GM21723 (cell line): ENCODE measurements around the gene HOXD12.

Source experiments
- ATAC-seq: cut with Tn5 transposase; IDR thresholded peaks from one replicate; pipeline ENCODE4 v1.9.1; 2021; ENCODE audit warnings: mild to moderate bottlenecking, moderate library complexity; ENCODE audit not compliant: unreplicated experiment

HOXD12 gene

DNA sequence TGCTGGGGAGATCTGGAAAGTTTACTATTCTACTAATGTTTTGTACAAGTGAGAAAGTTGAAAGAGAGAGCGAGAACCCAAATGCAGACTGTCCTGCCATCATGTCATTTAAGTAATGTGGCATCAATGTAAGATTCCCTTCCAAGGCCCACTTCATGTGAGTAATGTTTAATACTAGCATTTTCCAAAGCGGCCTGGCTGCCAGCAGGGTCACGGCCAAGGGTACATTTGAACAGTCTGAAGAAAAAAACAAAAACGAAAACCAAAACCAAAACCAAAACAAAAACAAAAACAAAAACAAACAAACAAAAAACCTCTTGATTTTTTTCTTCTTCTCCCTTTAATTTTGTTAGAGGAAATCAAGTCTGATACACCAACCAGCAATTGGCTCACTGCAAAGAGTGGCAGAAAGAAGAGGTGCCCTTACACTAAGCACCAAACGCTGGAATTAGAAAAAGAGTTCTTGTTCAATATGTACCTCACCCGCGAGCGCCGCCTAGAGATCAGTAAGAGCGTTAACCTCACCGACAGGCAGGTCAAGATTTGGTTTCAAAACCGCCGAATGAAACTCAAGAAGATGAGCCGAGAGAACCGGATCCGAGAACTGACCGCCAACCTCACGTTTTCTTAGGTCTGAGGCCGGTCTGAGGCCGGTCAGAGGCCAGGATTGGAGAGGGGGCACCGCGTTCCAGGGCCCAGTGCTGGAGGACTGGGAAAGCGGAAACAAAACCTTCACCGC, 19.2 kb downstream of the HOXD12 start:
- no peak for ATAC-seq

- ATAC-seq: no peak
Observed at GRCh38 chr2:176120364-176121189, 21.0 kb downstream of the HOXD12 start.

DNA sequence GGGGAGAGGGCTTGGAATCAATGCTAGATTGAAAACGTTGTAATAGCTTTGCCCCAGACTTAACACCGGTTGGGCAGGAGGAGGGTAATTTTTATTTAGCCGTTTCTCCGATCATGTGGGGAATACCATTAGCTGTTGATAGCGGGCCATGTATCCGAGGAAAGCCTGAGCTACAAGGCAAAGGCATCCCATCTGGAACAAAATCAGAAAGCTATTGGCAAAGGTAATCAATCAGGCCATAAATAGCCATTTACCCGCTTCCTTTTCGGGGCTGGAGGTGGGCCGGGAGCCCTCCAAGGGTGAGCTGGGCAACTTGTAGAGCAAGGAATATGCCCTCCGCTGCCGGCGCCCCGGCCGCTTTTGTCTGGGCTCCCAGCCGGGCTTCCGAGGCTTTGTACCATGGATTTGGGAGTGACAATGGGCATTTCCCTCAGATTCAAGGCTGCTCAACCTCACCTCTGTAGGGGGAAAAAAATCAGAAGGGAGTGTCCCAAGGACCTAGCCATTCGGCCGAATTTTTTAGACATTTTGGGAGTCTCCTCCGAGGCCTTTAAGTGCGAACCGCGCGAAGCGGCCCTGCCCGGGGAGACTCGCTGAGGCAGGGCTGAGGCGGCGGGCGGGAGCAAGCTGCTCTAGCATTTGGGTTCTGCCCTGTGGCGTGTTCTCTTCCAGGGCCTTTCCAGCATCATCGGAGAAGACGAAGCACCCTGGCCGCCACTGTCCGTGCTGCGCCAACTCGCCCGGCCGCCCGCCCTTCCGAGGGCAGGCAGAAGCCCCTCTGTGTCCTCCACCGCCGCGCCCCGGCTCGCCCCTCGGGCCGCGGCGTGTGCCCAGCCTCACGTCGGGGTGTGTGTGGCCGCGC, 21.8 kb downstream of the HOXD12 start:
- no peak for ATAC-seq

GRCh38 chr2:176122052-176122682, 22.6 kb downstream of the HOXD12 start:
- no peak for ATAC-seq

GRCh38 chr2:176122683-176123410, 23.3 kb downstream of the HOXD12 start, which contains the start of gene HOXD9:
TSS of gene HOXD9 (plus strand) at chr2:176122719. CDS start at chr2:176122769, 50 bp downstream.
- ATAC-seq: no peak

GRCh38 chr2:176123411-176124109, 24.0 kb downstream of the HOXD12 start:
- no peak for ATAC-seq

DNA sequence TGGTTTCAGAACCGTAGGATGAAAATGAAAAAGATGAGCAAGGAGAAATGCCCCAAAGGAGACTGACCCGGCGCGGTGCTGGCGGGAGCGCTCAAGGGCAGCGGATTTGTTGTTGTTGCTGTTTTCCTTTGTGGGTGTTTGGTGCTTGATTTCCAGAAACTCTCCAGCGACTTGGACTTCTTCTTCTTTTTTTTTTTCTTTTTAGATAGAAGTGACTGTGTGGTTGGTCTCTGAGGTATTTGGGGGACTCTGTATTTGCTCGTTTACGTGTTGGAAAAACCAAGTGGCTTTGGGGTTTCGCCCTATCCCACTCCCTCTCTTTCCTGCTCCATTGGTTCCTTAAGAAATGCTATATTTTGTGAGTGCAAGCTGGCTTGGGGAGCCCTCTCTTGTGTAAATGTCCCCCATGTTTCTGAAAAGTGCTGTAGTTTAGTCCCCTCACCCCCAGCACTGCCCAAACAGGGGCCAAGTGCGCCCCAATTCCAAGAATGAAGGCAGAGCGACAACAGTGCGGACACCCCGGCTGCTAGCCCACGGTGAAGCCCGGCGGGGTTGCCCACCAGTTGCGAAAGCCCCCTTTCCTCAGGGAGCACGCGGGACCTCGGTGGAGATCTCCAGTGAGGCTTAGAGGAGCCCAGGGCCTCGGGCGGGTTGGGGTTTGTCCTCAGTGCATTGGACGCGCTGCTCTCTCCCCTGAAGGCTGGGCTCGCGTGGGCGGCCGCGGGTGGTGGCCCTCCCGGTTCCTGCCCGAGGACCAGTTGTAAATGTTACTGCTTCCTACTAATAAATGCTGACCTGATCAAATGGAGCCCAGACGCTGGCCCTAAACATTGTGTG, 24.7 kb downstream of the HOXD12 start:
- no peak for ATAC-seq

GRCh38 chr2:176124947-176125771, 25.6 kb downstream of the HOXD12 start:
- no peak for ATAC-seq

- no peak for ATAC-seq
Observed at GRCh38 chr2:176125772-176126054, 26.1 kb downstream of the HOXD12 start.

DNA sequence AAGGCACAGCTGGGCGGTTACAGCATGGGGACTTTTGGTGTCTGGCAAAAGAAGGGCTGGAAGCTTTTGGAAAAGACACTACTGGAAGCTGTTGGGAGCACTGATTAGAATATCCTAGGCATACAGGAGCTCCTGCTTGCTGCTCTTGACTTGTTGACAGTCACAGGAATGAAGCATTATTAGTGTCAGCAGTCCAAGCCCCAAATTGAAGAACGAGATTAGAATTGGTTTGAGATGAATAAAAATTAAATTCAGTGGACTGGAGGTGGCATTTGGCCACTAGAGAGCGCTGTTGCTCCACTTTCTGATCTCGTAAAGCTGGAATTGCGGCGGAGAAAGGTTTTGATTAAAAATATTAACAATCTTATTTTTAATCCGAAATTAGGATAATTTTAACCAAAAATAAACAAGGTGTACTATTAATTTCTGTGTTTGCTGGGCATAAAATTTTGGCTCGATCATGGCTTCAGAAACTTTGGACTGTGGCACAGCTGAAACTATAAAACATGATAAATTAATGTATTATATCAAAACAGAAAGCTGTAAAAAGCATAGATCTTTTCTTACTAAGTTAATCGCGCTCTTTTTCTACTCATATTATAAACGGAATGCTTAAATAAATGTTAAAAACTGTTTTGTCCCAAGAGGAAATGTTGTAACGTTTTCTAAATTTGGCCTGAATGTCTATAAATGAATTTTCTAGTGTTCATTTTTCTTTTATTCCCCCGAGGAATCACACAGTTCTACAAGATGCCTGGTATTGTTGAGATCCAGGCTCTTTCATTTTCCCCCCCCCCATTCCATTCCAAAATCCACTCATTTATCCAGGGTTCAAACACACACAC, 27.6 kb downstream of the HOXD12 start:
- ATAC-seq: no peak

- ATAC-seq: no peak
Observed at GRCh38 chr2:176127774-176128072, 28.1 kb downstream of the HOXD12 start.

DNA sequence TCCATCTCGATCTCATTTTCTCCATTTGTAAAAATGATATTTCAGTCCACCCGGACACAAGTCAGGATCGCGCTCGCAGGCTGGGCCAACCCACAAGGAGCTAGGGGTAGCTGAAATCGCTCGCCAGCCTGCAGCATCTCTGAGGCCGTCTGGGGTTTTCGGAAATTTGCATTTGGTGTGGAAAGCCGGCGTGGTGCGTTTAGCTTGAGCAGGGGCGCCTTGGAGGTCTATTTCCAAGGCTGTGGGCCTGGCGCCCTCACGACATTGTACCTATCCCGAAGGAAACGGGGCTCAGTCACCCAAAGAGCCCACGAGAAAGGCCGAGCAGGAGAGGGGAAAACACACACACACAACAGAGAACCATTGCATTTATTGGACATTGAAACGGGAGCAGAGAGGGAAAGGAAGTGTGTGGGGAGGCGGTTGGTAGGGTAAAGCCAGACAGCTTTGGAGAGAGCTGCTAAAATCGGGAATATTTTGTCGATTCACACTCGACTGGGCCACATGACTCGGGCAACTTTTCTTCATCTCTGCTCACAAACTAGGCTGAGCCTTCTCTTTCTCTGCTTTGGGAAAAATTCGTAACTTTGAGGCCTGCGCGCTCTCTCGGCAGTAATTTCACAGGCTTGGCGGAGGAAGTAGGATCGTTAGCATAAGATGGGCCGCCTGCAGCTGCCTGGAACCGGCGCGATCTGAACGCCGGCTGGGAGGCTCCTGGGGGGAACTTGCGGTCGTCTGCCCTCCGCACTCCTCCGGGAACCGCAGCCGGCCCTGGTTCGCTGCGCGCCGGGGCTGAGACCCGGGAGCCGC, 28.8 kb downstream of the HOXD12 start:
- ATAC-seq: no peak

GRCh38 chr2:176128982-176129796, 29.6 kb downstream of the HOXD12 start, which contains the start of gene HOXD8:
TSS of gene HOXD8 (plus strand) at chr2:176129705. CDS start at chr2:176130367, 662 bp downstream.
- ATAC-seq: no peak

GRCh38 chr2:176129813-176130146, 30.2 kb downstream of the HOXD12 start:
- ATAC-seq: no peak

GRCh38 chr2:176130147-176130956, 30.8 kb downstream of the HOXD12 start:
- no peak for ATAC-seq
